ENCODE results near the gene NCAM1. TPM values are rescaled to one million over a fixed set of nuclear protein-coding genes. Genes with fewer than 3 reads are reported as not detected.

Gene NCAM1
- total and polyA plus RNA-seq, 2 of the 13 experiments (the other 11 are each of a cell fraction or from before 2014, with no cell fraction given) = 0.05 TPM; not detected in 1

- no peak for TF ChIP-seq TERF1 (CRISPR knock-in tag; IDR thresholded peaks at IDR 0.05)
- TF ChIP-seq FOXP4 (CRISPR knock-in tag; IDR thresholded peaks at IDR 0.05) = no peak
- no peak for TF ChIP-seq STAT6 (CRISPR knock-in tag; IDR thresholded peaks at IDR 0.05; ENCODE audit: borderline replicate concordance)
Measured at GRCh38 chr11:113240790-113241635, 279.8 kb downstream of the NCAM1 start (continued).

DNA sequence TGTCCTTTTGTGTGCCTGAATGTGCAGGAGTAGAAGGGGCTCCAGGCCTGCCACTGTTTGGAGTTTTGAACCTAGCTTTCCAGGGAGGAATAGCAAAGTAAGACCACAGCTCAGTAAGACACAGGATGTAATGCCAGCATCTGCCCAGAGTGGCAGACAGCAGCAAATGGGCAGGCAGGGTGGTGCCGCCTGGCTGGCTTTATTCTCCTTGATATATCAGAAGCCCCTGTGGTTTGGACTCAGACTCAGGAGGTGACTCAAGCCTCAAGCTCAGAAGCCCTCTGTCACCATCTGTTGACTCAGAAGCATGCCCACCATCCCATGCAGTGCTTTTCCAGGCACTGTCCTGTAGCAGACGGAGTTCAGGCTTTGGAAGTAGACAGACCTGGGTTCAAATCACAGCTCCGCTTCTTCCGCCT lies 280.4 kb downstream of the NCAM1 start:
- H3K27me3 ChIP-seq (ENCODE audit: control insufficient read depth in 1 of 2, insufficient read depth in 2 of 2, low read length in 2 of 2) = peaks cover 2 to 18% of the 10 kb centered on the region in 2 experiments; a peak in 3 of 5 replicates
- no peak overlapping the region for H3K27ac ChIP-seq (ENCODE audit: extremely low read length, insufficient read depth, low read length)
- ChIA-PET POLR2A (no interaction called here), CTCF (ENCODE audit: low intra/inter-chr PET ratio, low total read pairs) (no interaction called here)
- H3K9ac ChIP-seq (ENCODE audit: insufficient read depth, low read depth, low read length) = no peak overlapping the region
- H3K4me3 ChIP-seq (replicated peaks in 1 of 3; ENCODE audit: insufficient read depth in 1 of 3, low read depth in 2 of 3, low read length in 3 of 3) = no peak overlapping the region
- BruUV-seq (replicated peaks) = no TSS peak
- peaks cover 21% of the 10 kb centered on the region for H3K4me1 ChIP-seq (ENCODE audit: insufficient read depth, low read length)
- intact Hi-C loops (cut with micrococcal nuclease; ENCODE audit: unreplicated experiment) (no loop called here), in situ Hi-C loops (cut with HindIII; ENCODE audit: extremely low pct_ligation_motif_present, low pct_unique_long_range_greater_than_20kb) (no loop called here)
- no peaks in the 10 kb centered on the region for H3K36me3 ChIP-seq (replicated peaks in 1 of 2; ENCODE audit: control insufficient read depth in 1 of 2, insufficient read depth in 2 of 2, low read length in 2 of 2)
- no peak overlapping the region for H3K4me2 ChIP-seq (ENCODE audit: low read depth, low read length)
- ATAC-seq = no peak
- H4K20me1 ChIP-seq (ENCODE audit: insufficient read depth, low read length) = no peaks in the 10 kb centered on the region
- H3K79me2 ChIP-seq (ENCODE audit: insufficient read depth, low read length) = no peaks in the 10 kb centered on the region
- FAIRE-seq = no peak
- no peaks in the 10 kb centered on the region for H3K9me3 ChIP-seq (ENCODE audit: low read length)
- DNase-seq (ENCODE audit: low spot score) = no peak
- no peak overlapping the region for H2AFZ ChIP-seq (ENCODE audit: low read length)
- 78% methylated on average over 3 of the region's 4 CpGs for WGBS (ENCODE audit: low lambda C conversion rate)
- TF ChIP-seq KDM1A (CRISPR knock-in tag; IDR thresholded peaks at IDR 0.05) (no peak), ZNF607 (CRISPR knock-in tag; IDR thresholded peaks at IDR 0.05; ENCODE audit: borderline replicate concordance) (no peak), MTA3 (CRISPR knock-in tag; IDR thresholded peaks at IDR 0.05) (no peak), RAD51 (IDR thresholded peaks at IDR 0.05; ENCODE audit: borderline replicate concordance) (no peak), NCOA5 (CRISPR knock-in tag; IDR thresholded peaks at IDR 0.05) (no peak), PHB2 (IDR thresholded peaks at IDR 0.05; ENCODE audit: partially characterized antibody) (no peak), NONO (IDR thresholded peaks at IDR 0.05) (no peak), NONO (CRISPR knock-in tag; conservative IDR thresholded peaks at IDR 0.05) (no peak), MEIS1 (CRISPR knock-in tag; IDR thresholded peaks at IDR 0.05; ENCODE audit: borderline replicate concordance) (no peak), NFE2 (CRISPR knock-in tag; IDR thresholded peaks at IDR 0.05) (no peak)
